Lung (tissue), 12 donors: ENCODE data around the gene AMDHD1. TPM values are rescaled to one million over a fixed set of nuclear protein-coding genes. Genes with fewer than 3 reads are reported as not detected.

Experiments used
- ATAC-seq: fragments of 200-7000 bp; cut with Tn5 transposase; one replicate; pipeline ENCODE4 v1.9.1; 2020; ENCODE audit warnings: moderate number of reproducible peaks; ENCODE audit not compliant: insufficient read depth, low FRiP score
- DNase-seq, 3 donors: peaks; one replicate each; pipeline ENCODE4 v3.0.0-alpha.2; 2013 to 2017
- H3K27ac ChIP-seq, 2 donors: one replicate each; pipeline ENCODE4 v1.5.1; 2013; ENCODE audit warnings: mild to moderate bottlenecking in 2 of 2, moderate library complexity in 2 of 2, control low read depth in 1 of 2, inconsistent platforms in 1 of 2, low read depth in 1 of 2, low read length in 1 of 2
- H3K27me3 ChIP-seq, 3 donors: one replicate each; pipeline ENCODE4 v1.5.1; 2013; ENCODE audit warnings: low read length in 2 of 3; ENCODE audit not compliant: control insufficient read depth in 3 of 3, insufficient read depth in 3 of 3
- H3K36me3 ChIP-seq, 4 donors: one replicate each; pipeline ENCODE4 v1.5.1; 2013; ENCODE audit warnings: low read length in 4 of 4, mild to moderate bottlenecking in 1 of 4, moderate library complexity in 1 of 4; ENCODE audit not compliant: control insufficient read depth in 4 of 4, insufficient read depth in 4 of 4
- H3K4me1 ChIP-seq, 5 donors: one replicate each; pipeline ENCODE4 v1.5.1; 2013; ENCODE audit warnings: low read length in 5 of 5, mild to moderate bottlenecking in 2 of 5, moderate library complexity in 1 of 5; ENCODE audit not compliant: control insufficient read depth in 5 of 5, insufficient read depth in 5 of 5
- H3K4me3 ChIP-seq: one replicate; pipeline ENCODE4 v1.5.1; 2013; ENCODE audit warnings: mild to moderate bottlenecking, control low read depth, moderate library complexity
- H3K9ac ChIP-seq, 2 donors: one replicate each; pipeline ENCODE4 v1.5.1; 2013; ENCODE audit warnings: low read length in 2 of 2, control low read depth in 1 of 2; ENCODE audit not compliant: insufficient read depth in 1 of 2
- H3K9me3 ChIP-seq, 4 donors: one replicate each; pipeline ENCODE4 v1.5.1; 2013; ENCODE audit warnings: low read length in 3 of 4, mild to moderate bottlenecking in 1 of 4, moderate library complexity in 1 of 4; ENCODE audit not compliant: control insufficient read depth in 4 of 4, insufficient read depth in 3 of 4
- WGBS, 2 donors: extraction: QIAGEN DNeasy Blood & Tissue Kit; methylation state at CpG; one replicate each; pipeline ENCODE4 v1.1.7; 2013; 5-methylcytosine and 5-hydroxymethylcytosine counted together
- polyA plus RNA-seq, 2 donors: library from polyadenylated mRNA; stranded (reverse); fragments of 200-250 nt; gene quantifications; one replicate each; pipeline ENCODE4 v1.2.1, GENCODE V29; 2013
- total RNA-seq, 2 donors: library from RNA; depleted of rRNA in 1 of 2; stranded (reverse); fragments of >200 nt in 1 of 2; gene quantifications; one replicate each; pipeline ENCODE4 v1.2.1, GENCODE V29; 2014 to 2021
- TF ChIP-seq, protein P1 (sequence below): IDR thresholded peaks from 2 replicates; pipeline ENCODE4 v1.5.1; 2012; ENCODE audit warnings: mild to moderate bottlenecking; ENCODE audit errors: control extremely low read depth, extremely low read depth
- donor health status: control.
- donor health status: control.
- donor health status: Bipolar disorder and iron deficiency.
- donor health status: healthy.
- donor health status: DM: yes; HTN: yes; CAD: no.

AMDHD1 gene
- total and polyA plus RNA-seq, 4 donors: 0.51 to 1.9 (median 1.2) TPM

DNA sequence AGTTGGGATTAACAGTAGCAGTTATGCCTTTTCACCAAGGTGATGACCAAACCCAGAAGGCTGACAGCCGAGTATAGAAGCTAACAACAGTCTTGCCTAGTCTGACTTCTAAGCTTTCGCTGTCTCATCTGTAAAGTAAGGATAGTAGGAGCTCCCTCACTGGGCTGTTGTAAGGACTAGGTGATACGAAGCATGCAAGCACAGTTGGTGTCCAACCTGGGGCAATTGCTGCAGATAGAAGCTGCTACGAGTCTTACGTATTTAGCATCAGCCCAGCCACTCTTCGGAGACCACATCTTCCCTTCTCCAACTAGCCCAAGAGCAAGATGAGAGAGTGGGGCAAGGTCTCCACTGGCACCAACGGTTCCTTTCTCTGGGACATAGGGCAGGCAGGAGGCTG lies 47.0 kb downstream of the AMDHD1 start:
- no peaks in the 10 kb centered on the region for H3K27me3 ChIP-seq
- peaks cover 0 to 5% (median 0%) of the 10 kb centered on the region in 5 donors for H3K4me1 ChIP-seq
- DNase-seq: no peak
- ATAC-seq: no peak
- no peak overlapping the region for H3K4me3 ChIP-seq
- H3K36me3 ChIP-seq: no peaks in the 10 kb centered on the region
- WGBS, 2 donors: 89% methylated on average over 7 of the region's 7 CpGs
- H3K9ac ChIP-seq: no peak overlapping the region
- H3K27ac ChIP-seq: no peak overlapping the region
- TF ChIP-seq, protein P1, sequence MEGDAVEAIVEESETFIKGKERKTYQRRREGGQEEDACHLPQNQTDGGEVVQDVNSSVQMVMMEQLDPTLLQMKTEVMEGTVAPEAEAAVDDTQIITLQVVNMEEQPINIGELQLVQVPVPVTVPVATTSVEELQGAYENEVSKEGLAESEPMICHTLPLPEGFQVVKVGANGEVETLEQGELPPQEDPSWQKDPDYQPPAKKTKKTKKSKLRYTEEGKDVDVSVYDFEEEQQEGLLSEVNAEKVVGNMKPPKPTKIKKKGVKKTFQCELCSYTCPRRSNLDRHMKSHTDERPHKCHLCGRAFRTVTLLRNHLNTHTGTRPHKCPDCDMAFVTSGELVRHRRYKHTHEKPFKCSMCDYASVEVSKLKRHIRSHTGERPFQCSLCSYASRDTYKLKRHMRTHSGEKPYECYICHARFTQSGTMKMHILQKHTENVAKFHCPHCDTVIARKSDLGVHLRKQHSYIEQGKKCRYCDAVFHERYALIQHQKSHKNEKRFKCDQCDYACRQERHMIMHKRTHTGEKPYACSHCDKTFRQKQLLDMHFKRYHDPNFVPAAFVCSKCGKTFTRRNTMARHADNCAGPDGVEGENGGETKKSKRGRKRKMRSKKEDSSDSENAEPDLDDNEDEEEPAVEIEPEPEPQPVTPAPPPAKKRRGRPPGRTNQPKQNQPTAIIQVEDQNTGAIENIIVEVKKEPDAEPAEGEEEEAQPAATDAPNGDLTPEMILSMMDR: no peak
- no peaks in the 10 kb centered on the region for H3K9me3 ChIP-seq

DNA sequence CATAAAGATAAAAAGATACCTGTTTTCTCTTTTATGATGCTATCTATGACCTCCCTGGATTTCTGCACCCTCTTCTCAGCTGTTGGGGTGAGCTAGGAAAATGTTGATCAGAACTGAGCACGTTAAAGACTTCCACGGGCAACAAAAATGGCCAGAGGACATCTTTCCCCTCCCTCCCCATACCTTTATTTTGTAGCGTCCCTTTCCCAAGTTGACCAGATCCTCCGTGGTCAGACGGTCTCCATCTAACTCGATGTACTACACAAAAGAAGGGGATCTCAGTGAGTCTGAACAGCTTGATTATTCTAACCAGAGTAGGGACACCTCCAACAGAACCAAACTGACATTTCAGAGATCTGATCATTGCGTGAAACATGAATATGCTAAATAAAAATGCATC lies 50.8 kb downstream of the AMDHD1 start:
- Histone ChIP-seq H3K9me3 (no peaks in the 10 kb centered on the region), H3K4me1 (peaks cover 0 to 5% (median 0%) of the 10 kb centered on the region in 5 donors), H3K27ac (no peak overlapping the region), H3K27me3 (no peaks in the 10 kb centered on the region), H3K36me3 (no peaks in the 10 kb centered on the region), H3K9ac (no peak overlapping the region), H3K4me3 (no peak overlapping the region)
- ATAC-seq (no peak), DNase-seq (no peak)
- TF ChIP-seq, protein P1: no peak
- 92 to 95% methylated on average over 7 of the region's 7 CpGs for WGBS, 2 donors

DNA sequence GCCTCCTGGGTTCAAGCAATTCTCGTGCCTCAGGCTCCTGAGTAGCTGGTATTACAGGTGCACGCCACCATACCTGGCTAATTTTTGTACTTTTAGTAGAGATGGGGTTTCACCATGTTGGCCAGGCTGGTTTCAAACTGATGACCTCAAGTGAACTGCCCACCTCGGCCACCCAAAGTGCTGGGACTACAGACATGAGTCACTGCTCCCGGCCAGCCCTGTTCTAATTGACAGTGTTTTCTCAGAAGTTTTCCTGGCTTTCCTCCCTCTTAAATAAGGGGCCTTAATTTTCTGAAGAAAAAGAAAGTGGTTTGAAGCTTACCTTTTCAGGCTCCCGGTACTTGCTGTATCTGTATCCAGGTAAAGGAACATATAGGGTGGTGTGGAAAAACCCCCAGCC lies 51.3 kb downstream of the AMDHD1 start:
- no peak overlapping the region for H3K4me3 ChIP-seq
- ATAC-seq: no peak
- no peak overlapping the region for H3K27ac ChIP-seq
- no peak for DNase-seq
- peaks cover 0 to 5% (median 0%) of the 10 kb centered on the region in 5 donors for H3K4me1 ChIP-seq
- no peaks in the 10 kb centered on the region for H3K36me3 ChIP-seq
- 90% methylated on average over 5 of the region's 5 CpGs for WGBS, 2 donors
- no peaks in the 10 kb centered on the region for H3K9me3 ChIP-seq
- TF ChIP-seq, protein P1: no peak
- H3K9ac ChIP-seq: no peak overlapping the region
- no peaks in the 10 kb centered on the region for H3K27me3 ChIP-seq
